IMR-90 (cell line): Measurements from ENCODE around the gene DPF3.

Experiments
- BHLHE40 ChIP-seq: fragments of 150-350 bp; IDR thresholded peaks from 2 replicates; pipeline ENCODE4 v1.6.1; 2016; ENCODE audit warnings: mild to moderate bottlenecking, low read depth, low read length
- CTCF ChIP-seq: conservative IDR thresholded peaks from 2 replicates; pipeline ENCODE4 v1.5.1; 2012; ENCODE audit warnings: mild to moderate bottlenecking, low read depth, low read length, improper control_type of control experiment
- MAZ ChIP-seq: IDR thresholded peaks from 2 replicates; pipeline ENCODE4 v1.6.1; 2012; ENCODE audit warnings: low read depth, mild to moderate bottlenecking, low read length, improper control_type of control experiment, moderate library complexity, borderline replicate concordance
- MXI1 ChIP-seq: IDR thresholded peaks from 2 replicates; pipeline ENCODE4 v1.6.1; 2012; ENCODE audit warnings: low read depth, mild to moderate bottlenecking, low read length, moderate library complexity, borderline replicate concordance
- NFE2L2 ChIP-seq: fragments of 150-350 bp; IDR thresholded peaks from 2 replicates; pipeline ENCODE4 v1.6.1; 2016; ENCODE audit warnings: low read depth, mild to moderate bottlenecking, low read length
- POLR2A ChIP-seq: IDR thresholded peaks from 2 replicates; pipeline ENCODE4 v1.6.1; 2012; ENCODE audit warnings: mild to moderate bottlenecking, low read depth, low read length
- RAD21 ChIP-seq: IDR thresholded peaks from 2 replicates; pipeline ENCODE4 v1.6.1; 2012; ENCODE audit warnings: low read length, improper control_type of control experiment
- RCOR1 ChIP-seq: IDR thresholded peaks from 2 replicates; pipeline ENCODE4 v1.6.1; 2012; ENCODE audit warnings: mild to moderate bottlenecking, low read length, improper control_type of control experiment; ENCODE audit not compliant: insufficient replicate concordance
- SMC3 ChIP-seq: fragments of 150-350 bp; IDR thresholded peaks from 2 replicates; pipeline ENCODE4 v1.6.1; 2016; ENCODE audit warnings: low read depth, mild to moderate bottlenecking, antibody characterized with exemption, low read length, moderate library complexity

DNA sequence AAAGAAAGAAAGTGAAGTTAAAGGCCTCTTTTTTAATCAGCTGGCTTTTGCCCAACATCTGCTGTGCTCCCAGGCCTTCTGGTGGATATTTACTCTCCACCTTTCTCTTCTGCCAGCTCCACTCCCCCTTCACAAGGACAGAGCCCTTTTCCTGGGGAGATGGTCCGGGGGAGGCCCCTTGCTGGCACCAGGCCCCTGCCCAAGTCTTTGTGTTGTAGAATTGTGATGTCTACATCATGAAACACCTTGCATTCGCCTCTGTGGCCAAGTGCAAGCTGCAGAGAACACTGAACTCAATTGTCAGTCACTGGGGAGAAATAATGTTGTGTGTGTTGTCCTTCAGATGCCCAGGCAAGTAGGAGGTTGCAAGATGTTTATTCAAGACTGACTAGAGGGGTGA, 150.3 kb downstream of the DPF3 start:
- no peak for TF ChIP-seq RCOR1
- TF ChIP-seq POLR2A: no peak
- no peak for TF ChIP-seq CTCF
- TF ChIP-seq MXI1: no peak
- TF ChIP-seq MAZ: no peak
- TF ChIP-seq BHLHE40: no peak
- TF ChIP-seq NFE2L2: no peak
- no peak for TF ChIP-seq RAD21
- no peak for TF ChIP-seq SMC3
